Natural killer cell (primary cell): ENCODE measurements around the gene SGCE. TPM values are rescaled to one million over a fixed set of nuclear protein-coding genes. Genes with fewer than 3 reads are reported as not detected.

ENCODE experiments used
- ATAC-seq, 3 donors: fragments of 150-1000 bp in 2 of 3; fragments of 200-7000 bp in 1 of 3; cut with Tn5 transposase; 1 replicate in 1 of 3; 2 replicates in 2 of 3; pipeline ENCODE4 v1.10.0; 2021; ENCODE audit warnings: mild to moderate bottlenecking in 2 of 3, moderate library complexity in 2 of 3
- DNase-seq, 2 donors: peaks; one replicate each; pipeline versions ENCODE4 v3.0.0 to v3.0.0-alpha.2; 2013 to 2021; ENCODE audit warnings: mixed read lengths in 1 of 2
- H3K27ac ChIP-seq: one replicate; pipeline ENCODE4 v1.5.1; 2013; ENCODE audit warnings: mild to moderate bottlenecking, low read length
- H3K27me3 ChIP-seq: one replicate; pipeline ENCODE4 v1.6.1; 2013; ENCODE audit warnings: low read length; ENCODE audit not compliant: control insufficient read depth, insufficient read depth
- H3K36me3 ChIP-seq: one replicate; pipeline ENCODE4 v1.6.1; 2013; ENCODE audit warnings: low read length; ENCODE audit not compliant: control insufficient read depth, insufficient read depth
- H3K4me1 ChIP-seq: one replicate; pipeline ENCODE4 v1.6.1; 2013; ENCODE audit warnings: low read length; ENCODE audit not compliant: control insufficient read depth, insufficient read depth
- H3K4me3 ChIP-seq: one replicate; pipeline ENCODE4 v1.5.1; 2013; ENCODE audit warnings: low read length
- H3K9me3 ChIP-seq: one replicate; pipeline ENCODE4 v1.6.1; 2013; ENCODE audit warnings: low read length; ENCODE audit not compliant: control insufficient read depth, insufficient read depth
- H3K27ac Mint-ChIP-seq, 2 donors: one replicate each; pipeline ENCODE4 v1.8.0; 2022; ENCODE audit warnings: mild to moderate bottlenecking in 2 of 2, mixed read lengths in 2 of 2, moderate library complexity in 1 of 2
- H3K27me3 Mint-ChIP-seq, 2 donors: one replicate each; pipeline ENCODE4 v1.8.0; 2022; ENCODE audit warnings: low read depth in 2 of 2, mixed read lengths in 2 of 2
- H3K36me3 Mint-ChIP-seq: one replicate; pipeline ENCODE4 v1.8.0; 2022; ENCODE audit warnings: mixed read lengths
- H3K4me1 Mint-ChIP-seq, 2 donors: one replicate each; pipeline ENCODE4 v1.8.0; 2022; ENCODE audit warnings: mixed read lengths in 2 of 2
- H3K4me3 Mint-ChIP-seq: one replicate; pipeline ENCODE4 v1.8.0; 2022; ENCODE audit warnings: mild to moderate bottlenecking, moderate library complexity, mixed read lengths
- H3K9me3 Mint-ChIP-seq, 2 donors: one replicate each; pipeline ENCODE4 v1.8.0; 2022; ENCODE audit warnings: mixed read lengths in 2 of 2
- WGBS: methylation state at CpG from one replicate; pipeline ENCODE4 v1.1.7; 2013; ENCODE audit warnings: missing lambda C conversion rate; ENCODE audit not compliant: insufficient coverage; 5-methylcytosine and 5-hydroxymethylcytosine counted together
- intact Hi-C: fragments of 100-400 bp; cut with micrococcal nuclease; formaldehyde crosslinking; loops from one replicate; pipeline ENCODE4 v1.14.2; 2022
- total RNA-seq, 4 donors: library from RNA; stranded (reverse); fragments of 120-200 nt in 1 of 4; gene quantifications; one replicate each; pipeline versions ENCODE4 v1.2.3 to v1.2.4, GENCODE V29; 2013 to 2022
- TF ChIP-seq, protein P1 (sequence below): fragments of 200-600 bp; IDR thresholded peaks from one replicate; pipeline ENCODE4 v1.8.0; 2022; ENCODE audit warnings: antibody characterized with exemption

SGCE gene
- total RNA-seq, 3 donors from 2014 or later (not counting 1 experiment from before 2014, with no cell fraction given): 0.20 to 0.65 (median 0.28) TPM

DNA sequence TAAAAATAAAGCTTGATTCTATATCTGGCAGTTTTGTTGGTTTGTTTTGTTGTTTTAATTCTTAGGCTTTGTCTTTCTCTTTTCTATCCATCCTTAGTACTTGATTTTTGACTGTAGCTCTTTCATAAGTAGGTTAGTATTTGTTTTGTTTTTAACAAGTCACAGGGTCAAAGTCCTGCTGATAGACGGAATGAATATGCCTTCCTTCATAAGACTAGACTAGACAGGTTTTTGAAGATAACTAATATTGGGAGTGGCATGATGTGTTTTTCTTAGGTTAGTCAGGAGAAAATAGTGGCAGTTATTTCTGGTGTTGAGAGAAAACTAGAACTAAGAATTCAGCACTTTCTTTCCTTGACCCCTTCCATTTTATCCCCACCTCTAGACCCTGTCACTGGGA is 96.0 kb downstream of the SGCE start:
- H3K27ac Mint-ChIP-seq: no peak overlapping the region
- no peaks in the 10 kb centered on the region for H3K4me1 ChIP-seq
- intact Hi-C loops: no loop called here

DNA sequence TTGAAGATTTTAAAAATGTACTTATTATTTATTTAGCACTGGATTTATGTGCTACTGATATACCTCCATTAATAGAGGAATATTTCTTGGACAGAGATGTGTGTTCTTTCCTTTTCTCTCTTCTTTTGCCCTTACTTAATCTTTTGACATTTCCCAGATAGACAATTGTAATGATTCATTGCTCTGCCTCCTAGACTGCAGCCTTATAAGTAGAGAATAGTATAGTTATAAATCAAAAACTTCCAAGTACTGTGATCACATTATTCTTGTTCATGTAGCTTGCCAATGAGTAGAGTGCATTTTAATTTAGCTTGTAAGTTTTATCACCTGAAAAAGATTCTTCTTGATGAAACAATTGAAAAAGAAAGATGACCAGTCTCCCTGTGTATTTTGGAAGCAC is 98.7 kb downstream of the SGCE start:
- no peaks in the 10 kb centered on the region for H3K4me1 Mint-ChIP-seq
- H3K9me3 ChIP-seq: no peaks in the 10 kb centered on the region
- DNase-seq: no peak
- H3K36me3 Mint-ChIP-seq: peaks cover 6% of the 10 kb centered on the region
- no peaks in the 10 kb centered on the region for H3K27me3 Mint-ChIP-seq
- no peak overlapping the region for H3K4me3 ChIP-seq
- no peak overlapping the region for H3K27ac ChIP-seq
- H3K27ac Mint-ChIP-seq: no peak overlapping the region
- TF ChIP-seq, protein P1, sequence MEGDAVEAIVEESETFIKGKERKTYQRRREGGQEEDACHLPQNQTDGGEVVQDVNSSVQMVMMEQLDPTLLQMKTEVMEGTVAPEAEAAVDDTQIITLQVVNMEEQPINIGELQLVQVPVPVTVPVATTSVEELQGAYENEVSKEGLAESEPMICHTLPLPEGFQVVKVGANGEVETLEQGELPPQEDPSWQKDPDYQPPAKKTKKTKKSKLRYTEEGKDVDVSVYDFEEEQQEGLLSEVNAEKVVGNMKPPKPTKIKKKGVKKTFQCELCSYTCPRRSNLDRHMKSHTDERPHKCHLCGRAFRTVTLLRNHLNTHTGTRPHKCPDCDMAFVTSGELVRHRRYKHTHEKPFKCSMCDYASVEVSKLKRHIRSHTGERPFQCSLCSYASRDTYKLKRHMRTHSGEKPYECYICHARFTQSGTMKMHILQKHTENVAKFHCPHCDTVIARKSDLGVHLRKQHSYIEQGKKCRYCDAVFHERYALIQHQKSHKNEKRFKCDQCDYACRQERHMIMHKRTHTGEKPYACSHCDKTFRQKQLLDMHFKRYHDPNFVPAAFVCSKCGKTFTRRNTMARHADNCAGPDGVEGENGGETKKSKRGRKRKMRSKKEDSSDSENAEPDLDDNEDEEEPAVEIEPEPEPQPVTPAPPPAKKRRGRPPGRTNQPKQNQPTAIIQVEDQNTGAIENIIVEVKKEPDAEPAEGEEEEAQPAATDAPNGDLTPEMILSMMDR: no peak
- H3K4me1 ChIP-seq: no peaks in the 10 kb centered on the region
- ATAC-seq: no peak
- peaks cover 36% of the 10 kb centered on the region for H3K36me3 ChIP-seq
- no peak overlapping the region for H3K4me3 Mint-ChIP-seq
- H3K9me3 Mint-ChIP-seq: no peaks in the 10 kb centered on the region
- H3K27me3 ChIP-seq: no peaks in the 10 kb centered on the region
- intact Hi-C loops: no loop called here

More for the DNA sequence above, 96.0 kb downstream of the SGCE start:
- Histone ChIP-seq H3K9me3 (no peaks in the 10 kb centered on the region), H3K27ac (no peak overlapping the region), H3K4me3 (no peak overlapping the region), H3K27me3 (no peaks in the 10 kb centered on the region), H3K36me3 (peaks cover 21% of the 10 kb centered on the region)
- WGBS: 100% methylated on average over 1 of the region's 1 CpG
- no peaks in the 10 kb centered on the region for H3K27me3 Mint-ChIP-seq
- H3K9me3 Mint-ChIP-seq: no peaks in the 10 kb centered on the region
- no peak for ATAC-seq
- no peak overlapping the region for H3K4me3 Mint-ChIP-seq
- DNase-seq: no peak
- H3K4me1 Mint-ChIP-seq: no peaks in the 10 kb centered on the region
- TF ChIP-seq, protein P1: no peak
- peaks cover 6% of the 10 kb centered on the region for H3K36me3 Mint-ChIP-seq

- Histone ChIP-seq H3K9me3 (no peaks in the 10 kb centered on the region), H3K27me3 (no peaks in the 10 kb centered on the region), H3K36me3 (peaks cover 36% of the 10 kb centered on the region), H3K4me1 (no peaks in the 10 kb centered on the region), H3K27ac (no peak overlapping the region), H3K4me3 (no peak overlapping the region)
- ATAC-seq: no peak
- Mint-ChIP-seq H3K36me3 (peaks cover 7% of the 10 kb centered on the region), H3K27ac (no peak overlapping the region), H3K9me3 (no peaks in the 10 kb centered on the region), H3K27me3 (no peaks in the 10 kb centered on the region), H3K4me3 (no peak overlapping the region), H3K4me1 (no peaks in the 10 kb centered on the region)
- 56% methylated on average over 1 of the region's 2 CpGs for WGBS
- TF ChIP-seq, protein P1: no peak
- no peak for DNase-seq
- intact Hi-C loops: no loop called here
Measured at GRCh38 chr7:94556028-94556427, 99.9 kb downstream of the SGCE start.

GRCh38 chr7:94547126-94547525 is 108.8 kb downstream of the SGCE start:
- no peaks in the 10 kb centered on the region for H3K9me3 Mint-ChIP-seq
- ATAC-seq: no peak
- no peaks in the 10 kb centered on the region for H3K4me1 Mint-ChIP-seq
- no peak overlapping the region for H3K27ac Mint-ChIP-seq
- DNase-seq: no peak
- Histone ChIP-seq H3K27me3 (no peaks in the 10 kb centered on the region), H3K9me3 (no peaks in the 10 kb centered on the region), H3K4me3 (no peak overlapping the region), H3K36me3 (peaks cover 12% of the 10 kb centered on the region), H3K27ac (no peak overlapping the region), H3K4me1 (no peaks in the 10 kb centered on the region)
- H3K36me3 Mint-ChIP-seq: peaks cover 10% of the 10 kb centered on the region
- no CpG with 5 or more reads among the region's 1 CpG for WGBS
- intact Hi-C loops: no loop called here
- no peaks in the 10 kb centered on the region for H3K27me3 Mint-ChIP-seq
- TF ChIP-seq, protein P1: no peak
- H3K4me3 Mint-ChIP-seq: no peak overlapping the region
